ENCODE data around the gene EIF2B2.

The EIF2B2 gene

GRCh38 chr14:75002392-75003249, at the start of gene EIF2B2:
Gene EIF2B2, plus strand, starts transcription at chr14:75002921. Its CDS starts 70 bp downstream, at chr14:75002991.
- peak; percentile 97 to 98 for DNase-seq (ENCODE audit: low read depth in 2 of 2)

- no peak for DNase-seq (ENCODE audit: low read depth in 2 of 2)
These were observed 49.0 kb upstream of the EIF2B2 start for GRCh38 chr14:74953686-74954085.

- no peak for DNase-seq (ENCODE audit: low read depth in 2 of 2)
These were observed 48.3 kb upstream of the EIF2B2 start for GRCh38 chr14:74954232-74954946.

- DNase-seq (ENCODE audit: low read depth in 2 of 2), result no peak
These were observed 47.8 kb upstream of the EIF2B2 start for GRCh38 chr14:74954947-74955228.

GRCh38 chr14:74955229-74956026, 47.3 kb upstream of the EIF2B2 start, which contains the start of gene PGF:
Gene PGF, minus strand, starts transcription at chr14:74955597. Its CDS starts 355 bp downstream, at chr14:74955242.
- DNase-seq (ENCODE audit: low read depth in 2 of 2), result no peak

GRCh38 chr14:74956027-74956279, 46.8 kb upstream of the EIF2B2 start:
- no peak for DNase-seq (ENCODE audit: low read depth in 2 of 2)

- DNase-seq (ENCODE audit: low read depth in 2 of 2), result no peak
These were observed 46.2 kb upstream of the EIF2B2 start for GRCh38 chr14:74956280-74957072.

GRCh38 chr14:74959596-74960180, 43.0 kb upstream of the EIF2B2 start:
- no peak for DNase-seq (ENCODE audit: low read depth in 2 of 2)

- DNase-seq (ENCODE audit: low read depth in 2 of 2), result no peak
These were observed 42.0 kb upstream of the EIF2B2 start for GRCh38 chr14:74960736-74961135.

GRCh38 chr14:74961238-74961911, 41.3 kb upstream of the EIF2B2 start:
- DNase-seq (ENCODE audit: low read depth in 2 of 2), result no peak

GRCh38 chr14:74962046-74962445, 40.7 kb upstream of the EIF2B2 start:
- no peak for DNase-seq (ENCODE audit: low read depth in 2 of 2)

- DNase-seq (ENCODE audit: low read depth in 2 of 2), result no peak
These were observed 40.2 kb upstream of the EIF2B2 start for GRCh38 chr14:74962493-74962892.

GRCh38 chr14:74963178-74963704, 39.5 kb upstream of the EIF2B2 start:
- no peak for DNase-seq (ENCODE audit: low read depth in 2 of 2)

- DNase-seq (ENCODE audit: low read depth in 2 of 2), result no peak
These were observed 38.9 kb upstream of the EIF2B2 start for GRCh38 chr14:74963705-74964271.

GRCh38 chr14:74964787-74965485, 37.8 kb upstream of the EIF2B2 start:
- no peak for DNase-seq (ENCODE audit: low read depth in 2 of 2)

GRCh38 chr14:74965486-74966153, 37.1 kb upstream of the EIF2B2 start:
- no peak for DNase-seq (ENCODE audit: low read depth in 2 of 2)

GRCh38 chr14:74968811-74969210, 33.9 kb upstream of the EIF2B2 start:
- no peak for DNase-seq (ENCODE audit: low read depth in 2 of 2)

- DNase-seq (ENCODE audit: low read depth in 2 of 2), result no peak
These were observed 29.6 kb upstream of the EIF2B2 start for GRCh38 chr14:74973003-74973653.

Data from activated CD4-positive, alpha-beta T cell treated with anti-CD3 and anti-CD28 coated beads for 24 hours (primary cell).